Fibroblast of the conjunctiva (primary cell): Measurements from ENCODE around the gene TSPYL1.
A peak's percentile ranks its signal among the peaks of the same experiment; 100 is the strongest.
"Not testable (repeated sequence)": the region's sequence is repeated elsewhere in the genome, so short reads cannot be mapped to it uniquely, and the experiment has no call there.

Experiments
- DNase-seq: peaks from one replicate; pipeline ENCODE4 v3.0.0-alpha.2; 2010; ENCODE audit warnings: low read depth

The TSPYL1 gene

GRCh38 chr6:116279232-116280160 lies at the start of gene TSPYL1:
Gene TSPYL1 (minus strand): TSS chr6:116279930. CDS start chr6:116279830, 100 bp downstream.
- DNase-seq = peak; percentile 95

DNA sequence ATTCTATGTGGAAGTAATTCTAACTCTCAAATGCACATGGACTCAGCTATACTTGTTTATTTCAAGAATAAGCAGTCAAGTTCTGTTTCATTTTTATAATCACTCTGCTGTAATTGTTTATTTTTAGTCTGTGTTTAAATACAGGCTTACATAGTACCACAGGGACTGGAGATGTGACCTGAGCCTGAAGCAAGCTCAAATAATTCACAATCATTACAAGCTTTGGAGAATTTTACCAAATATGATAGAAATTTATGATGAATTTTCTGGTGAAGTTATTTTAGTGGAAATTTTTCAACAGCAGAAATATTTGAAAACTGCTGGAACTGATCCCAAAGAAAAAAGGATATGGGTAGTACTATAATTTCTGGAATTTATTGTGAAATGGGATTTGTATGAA lies 49.4 kb upstream of the TSPYL1 start:
- no peak for DNase-seq

DNA sequence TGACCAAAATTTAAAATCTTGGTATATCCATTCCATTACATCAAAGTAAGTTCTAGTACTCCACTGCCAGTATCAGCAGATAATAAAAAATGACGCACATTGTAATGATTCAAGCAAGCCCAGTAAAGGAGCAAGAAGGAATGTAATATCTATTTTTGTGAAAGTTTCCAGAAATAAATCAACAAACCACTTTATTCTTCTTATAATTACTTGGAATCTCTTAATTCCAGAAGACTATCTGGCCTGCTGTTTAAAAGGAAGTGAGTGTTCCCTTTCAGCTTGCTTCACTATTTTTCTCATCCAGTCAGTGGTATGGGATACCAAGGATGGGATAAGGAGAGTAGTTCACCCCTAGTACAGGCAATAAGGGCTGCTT lies 48.8 kb upstream of the TSPYL1 start:
- DNase-seq = no peak

- no peak for DNase-seq
Measured at GRCh38 chr6:116327803-116328527, 48.2 kb upstream of the TSPYL1 start.

GRCh38 chr6:116326996-116327395 lies 47.3 kb upstream of the TSPYL1 start:
- DNase-seq = no peak

DNA sequence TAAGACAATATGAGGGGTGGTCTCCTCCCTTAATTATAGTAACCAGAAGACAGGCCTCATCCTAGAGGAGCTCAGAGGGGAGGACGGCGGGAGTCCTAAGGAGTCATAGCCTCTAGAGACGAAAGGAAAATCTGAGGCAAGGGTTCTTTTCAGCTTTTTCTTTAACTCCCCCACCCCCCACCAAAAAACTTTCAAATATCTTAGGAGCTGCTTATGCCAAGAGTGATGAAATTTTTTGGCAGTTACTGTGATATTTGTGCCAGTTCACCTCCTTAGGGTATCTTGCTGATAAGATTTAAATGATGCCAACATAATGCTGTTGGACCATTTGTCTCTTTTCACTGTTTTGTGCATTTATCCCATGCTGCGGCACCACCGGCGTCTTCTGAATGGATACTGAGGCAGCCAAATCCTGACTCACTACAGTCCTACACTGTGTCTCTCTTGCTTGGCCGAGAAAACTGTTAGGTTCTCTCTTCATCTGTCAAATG lies 46.5 kb upstream of the TSPYL1 start:
- DNase-seq = no peak

GRCh38 chr6:116325634-116326132 lies 46.0 kb upstream of the TSPYL1 start:
- not testable (repeated sequence) for DNase-seq

GRCh38 chr6:116323863-116324262 lies 44.1 kb upstream of the TSPYL1 start:
- DNase-seq = no peak

- DNase-seq = not testable (repeated sequence)
Measured at GRCh38 chr6:116321933-116322332, 42.2 kb upstream of the TSPYL1 start.

- no peak for DNase-seq
Measured at GRCh38 chr6:116316772-116317467, 37.2 kb upstream of the TSPYL1 start.

GRCh38 chr6:116314878-116315277 lies 35.1 kb upstream of the TSPYL1 start:
- no peak for DNase-seq

GRCh38 chr6:116314218-116314617 lies 34.5 kb upstream of the TSPYL1 start:
- no peak for DNase-seq

- DNase-seq = no peak
Measured at GRCh38 chr6:116313101-116313776, 33.5 kb upstream of the TSPYL1 start.

DNA sequence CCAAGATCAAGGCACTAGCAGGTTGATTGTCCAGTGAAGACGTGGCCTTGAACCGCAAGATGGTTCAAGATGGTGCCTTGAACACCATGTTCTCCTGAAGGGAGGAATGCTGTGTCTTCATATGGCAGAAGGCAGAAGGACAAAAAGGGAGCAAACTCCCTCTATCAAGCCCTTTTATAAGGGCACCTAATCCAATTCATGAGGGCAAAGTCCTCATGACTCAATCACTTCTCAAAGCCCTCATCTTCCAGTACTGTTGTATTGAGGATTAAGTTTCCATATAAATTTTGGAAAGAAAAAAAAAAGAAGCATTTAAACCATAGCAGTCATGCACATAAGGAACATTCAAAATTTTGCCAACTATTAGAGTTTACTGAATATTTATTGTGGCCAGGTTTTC lies 29.9 kb upstream of the TSPYL1 start:
- no peak for DNase-seq

- DNase-seq = no peak
Measured at GRCh38 chr6:116309001-116309400, 29.3 kb upstream of the TSPYL1 start.

- DNase-seq = no peak
Measured at GRCh38 chr6:116307633-116308032, 27.9 kb upstream of the TSPYL1 start.

GRCh38 chr6:116307001-116307400 lies 27.3 kb upstream of the TSPYL1 start:
- DNase-seq = no peak

- no peak for DNase-seq
Measured at GRCh38 chr6:116304538-116305097, 24.9 kb upstream of the TSPYL1 start.

- DNase-seq = no peak
Measured at GRCh38 chr6:116301104-116301503, 21.4 kb upstream of the TSPYL1 start.

DNA sequence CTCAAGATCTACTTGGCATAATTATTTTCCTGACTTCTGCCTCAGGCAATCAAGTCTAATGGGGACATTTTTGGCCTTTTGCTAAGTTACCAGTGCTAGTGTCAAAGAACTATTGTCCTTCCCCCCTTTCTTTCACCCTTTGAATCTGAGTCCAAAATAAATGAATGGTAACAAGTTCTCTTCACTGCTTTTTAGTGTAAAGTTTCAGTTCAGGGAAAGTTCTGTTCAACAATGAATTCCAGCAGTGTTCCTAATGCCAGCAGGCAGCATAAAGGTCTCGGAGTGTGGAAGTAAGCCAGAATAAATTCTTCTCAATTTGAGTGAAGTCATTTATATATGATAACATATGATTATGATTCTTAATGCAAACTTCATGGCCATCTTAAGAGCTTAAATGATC lies 20.8 kb upstream of the TSPYL1 start:
- no peak for DNase-seq

DNA sequence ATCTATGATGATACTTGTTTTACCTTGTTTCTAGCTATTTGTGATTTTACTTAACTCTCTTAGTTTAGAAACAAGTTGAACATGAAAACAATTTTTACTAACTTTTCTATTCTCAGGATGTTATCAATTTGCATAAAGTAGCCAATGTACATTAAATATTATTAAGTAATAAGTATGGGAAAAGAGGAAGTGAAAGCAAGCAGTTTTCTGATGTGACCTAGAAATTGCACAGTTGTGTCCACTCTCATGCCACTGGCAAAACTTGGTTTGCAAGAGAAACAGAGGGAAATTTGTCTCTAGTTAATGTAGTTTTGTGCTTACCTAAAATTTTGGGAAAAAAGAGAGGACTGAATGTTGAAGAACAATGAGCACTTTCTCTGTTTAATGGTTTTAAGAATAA lies 19.2 kb upstream of the TSPYL1 start:
- no peak for DNase-seq
